ENCODE data around the gene ZDHHC1. TPM values are rescaled to one million over a fixed set of nuclear protein-coding genes. Genes with fewer than 3 reads are reported as not detected.

ZDHHC1 gene
- total and polyA plus RNA-seq, 8 donors, result 14.4 to 24.1 (median 17.9) TPM

DNA sequence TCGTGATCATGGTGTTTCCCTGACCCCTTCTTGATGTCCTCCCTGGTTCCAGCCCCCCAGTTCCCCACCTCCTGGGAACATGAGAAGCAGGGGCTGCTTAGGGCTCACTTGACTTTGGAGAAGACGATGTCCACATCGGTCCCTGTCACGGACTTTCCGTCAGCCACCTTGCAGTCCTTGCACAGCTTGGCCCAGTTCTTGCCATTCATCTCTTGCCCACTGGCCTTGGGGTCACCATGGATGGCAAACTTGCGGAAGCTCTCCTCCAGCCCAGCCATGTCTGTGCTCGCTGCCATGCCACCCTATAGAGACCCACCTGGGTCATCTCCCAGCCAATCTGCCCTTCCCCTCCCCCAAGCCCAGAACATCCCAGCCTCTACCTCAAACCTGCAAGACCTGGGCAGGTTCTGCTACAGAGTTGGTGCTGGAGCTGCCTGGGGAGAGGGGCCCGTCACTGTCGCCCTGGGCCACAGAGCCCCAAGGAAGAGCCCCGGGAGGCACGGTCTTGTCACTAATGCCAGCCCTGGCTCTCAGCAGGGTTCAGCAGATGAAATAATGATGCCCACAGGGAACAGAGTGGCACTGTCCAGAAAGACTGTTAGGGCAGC lies 25.4 kb downstream of the ZDHHC1 start:
- H3K36me3 ChIP-seq, result no peaks in the 10 kb centered on the region
- no peaks in the 10 kb centered on the region for H3K9me3 ChIP-seq
- H3K27me3 ChIP-seq, result peaks cover 0 to 38% of the 10 kb centered on the region in 2 donors
- H3K4me3 ChIP-seq, result no peak overlapping the region
- DNase-seq, result no peak
- H3K4me1 ChIP-seq, result peaks cover 21 to 66% of the 10 kb centered on the region in 2 donors
- H3K27ac ChIP-seq, result no peak overlapping the region
- intact Hi-C loops (cut with DNase I), result no loop called here
- TF ChIP-seq, protein P1, sequence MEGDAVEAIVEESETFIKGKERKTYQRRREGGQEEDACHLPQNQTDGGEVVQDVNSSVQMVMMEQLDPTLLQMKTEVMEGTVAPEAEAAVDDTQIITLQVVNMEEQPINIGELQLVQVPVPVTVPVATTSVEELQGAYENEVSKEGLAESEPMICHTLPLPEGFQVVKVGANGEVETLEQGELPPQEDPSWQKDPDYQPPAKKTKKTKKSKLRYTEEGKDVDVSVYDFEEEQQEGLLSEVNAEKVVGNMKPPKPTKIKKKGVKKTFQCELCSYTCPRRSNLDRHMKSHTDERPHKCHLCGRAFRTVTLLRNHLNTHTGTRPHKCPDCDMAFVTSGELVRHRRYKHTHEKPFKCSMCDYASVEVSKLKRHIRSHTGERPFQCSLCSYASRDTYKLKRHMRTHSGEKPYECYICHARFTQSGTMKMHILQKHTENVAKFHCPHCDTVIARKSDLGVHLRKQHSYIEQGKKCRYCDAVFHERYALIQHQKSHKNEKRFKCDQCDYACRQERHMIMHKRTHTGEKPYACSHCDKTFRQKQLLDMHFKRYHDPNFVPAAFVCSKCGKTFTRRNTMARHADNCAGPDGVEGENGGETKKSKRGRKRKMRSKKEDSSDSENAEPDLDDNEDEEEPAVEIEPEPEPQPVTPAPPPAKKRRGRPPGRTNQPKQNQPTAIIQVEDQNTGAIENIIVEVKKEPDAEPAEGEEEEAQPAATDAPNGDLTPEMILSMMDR (IDR thresholded peaks at IDR 0.05), result no peak
- no peak for ATAC-seq

GRCh38 chr16:67389911-67390815 lies 26.1 kb downstream of the ZDHHC1 start:
- H3K27ac ChIP-seq, result no peak overlapping the region
- intact Hi-C loops (cut with DNase I), result no loop called here
- H3K27me3 ChIP-seq, result peaks cover 0 to 30% of the 10 kb centered on the region in 2 donors
- no peaks in the 10 kb centered on the region for H3K36me3 ChIP-seq
- DNase-seq (peak in 1 of 4 donors; percentile 75), ATAC-seq (peak; percentile 3)
- H3K9me3 ChIP-seq, result no peaks in the 10 kb centered on the region
- H3K4me3 ChIP-seq, result no peak overlapping the region
- H3K4me1 ChIP-seq, result peaks cover 13 to 59% of the 10 kb centered on the region in 2 donors
- TF ChIP-seq, protein P1 (IDR thresholded peaks at IDR 0.05), result no peak

DNA sequence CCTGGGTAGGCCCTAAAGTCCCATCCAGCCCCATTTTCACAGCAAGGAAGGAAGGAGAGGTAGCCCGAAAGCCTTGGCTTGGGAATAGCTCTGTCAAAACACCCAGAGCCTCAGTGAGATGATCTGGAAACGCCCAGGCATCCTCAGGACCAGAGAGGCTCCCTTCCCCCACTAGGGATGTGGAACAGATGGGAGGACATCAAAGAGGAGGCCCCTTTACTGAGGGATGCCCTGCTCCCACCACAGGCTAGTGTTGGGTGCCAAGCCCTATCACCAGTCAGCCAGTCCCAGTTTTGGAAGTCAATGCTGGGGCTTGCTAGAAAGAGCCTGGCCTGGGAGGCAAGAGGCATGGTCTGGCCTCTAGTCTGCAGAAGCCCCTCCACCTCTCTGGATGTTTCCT lies 27.7 kb downstream of the ZDHHC1 start:
- Histone ChIP-seq H3K9me3 (no peaks in the 10 kb centered on the region), H3K27ac (no peak overlapping the region), H3K4me1 (peaks cover 8 to 43% of the 10 kb centered on the region in 2 donors), H3K36me3 (no peaks in the 10 kb centered on the region), H3K27me3 (peaks cover 0 to 14% of the 10 kb centered on the region in 2 donors), H3K4me3 (no peak overlapping the region)
- no peak for DNase-seq
- intact Hi-C loops (cut with DNase I), result no loop called here
- ATAC-seq, result no peak
- TF ChIP-seq, protein P1 (IDR thresholded peaks at IDR 0.05), result no peak

GRCh38 chr16:67388191-67388590 lies 28.1 kb downstream of the ZDHHC1 start:
- Histone ChIP-seq H3K27ac (no peak overlapping the region), H3K4me1 (peaks cover 8 to 39% of the 10 kb centered on the region in 2 donors), H3K27me3 (peaks cover 0 to 10% of the 10 kb centered on the region in 2 donors), H3K9me3 (no peaks in the 10 kb centered on the region), H3K36me3 (no peaks in the 10 kb centered on the region), H3K4me3 (no peak overlapping the region)
- no peak for DNase-seq
- ATAC-seq, result no peak
- intact Hi-C loops (cut with DNase I), result no loop called here
- TF ChIP-seq, protein P1 (IDR thresholded peaks at IDR 0.05), result no peak

DNA sequence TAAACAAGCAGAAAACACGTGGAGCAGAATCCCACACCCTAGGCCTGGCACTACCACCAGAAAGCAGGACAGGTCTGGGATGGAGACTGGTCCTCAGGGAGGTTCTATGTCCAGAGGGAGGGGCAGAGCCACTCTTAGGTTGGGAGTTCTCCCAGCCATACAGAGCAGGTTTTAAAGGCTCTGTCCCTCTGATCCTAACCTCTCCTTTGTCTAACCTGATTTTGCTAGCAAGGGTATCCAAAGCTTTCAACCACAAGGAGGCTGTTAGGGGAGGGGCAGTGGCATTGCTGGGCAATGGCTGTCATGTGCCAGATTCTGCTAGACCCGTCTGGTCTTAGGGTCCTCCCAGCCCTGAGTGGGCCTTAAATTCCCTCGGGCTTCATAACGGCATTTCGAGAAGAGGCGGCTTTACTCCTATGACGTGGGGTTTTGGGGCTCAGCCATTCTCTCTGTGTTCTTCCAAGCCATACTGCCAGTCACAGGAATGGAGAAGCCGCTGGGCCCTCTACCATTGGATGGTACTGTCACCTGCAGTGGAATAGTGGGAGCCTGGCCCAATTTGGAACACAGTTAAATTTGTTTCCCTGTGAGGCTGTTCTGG lies 28.7 kb downstream of the ZDHHC1 start:
- intact Hi-C loops (cut with DNase I), result no loop called here
- DNase-seq (no peak), ATAC-seq (no peak)
- TF ChIP-seq, protein P1 (IDR thresholded peaks at IDR 0.05), result no peak
- Histone ChIP-seq H3K4me3 (no peak overlapping the region), H3K36me3 (no peaks in the 10 kb centered on the region), H3K27ac (no peak overlapping the region), H3K27me3 (peaks cover 0 to 4% of the 10 kb centered on the region in 2 donors), H3K4me1 (peaks cover 3 to 33% of the 10 kb centered on the region in 2 donors), H3K9me3 (no peaks in the 10 kb centered on the region)
